ENCODE measurements around the gene CDRT4. TPM values are rescaled to one million over a fixed set of nuclear protein-coding genes. Genes with fewer than 3 reads are reported as not detected.
A peak's percentile ranks its signal among the peaks of the same experiment; 100 is the strongest.

Gene CDRT4
- total RNA-seq, 1 donor from 2014 or later = 14.7 TPM

DNA sequence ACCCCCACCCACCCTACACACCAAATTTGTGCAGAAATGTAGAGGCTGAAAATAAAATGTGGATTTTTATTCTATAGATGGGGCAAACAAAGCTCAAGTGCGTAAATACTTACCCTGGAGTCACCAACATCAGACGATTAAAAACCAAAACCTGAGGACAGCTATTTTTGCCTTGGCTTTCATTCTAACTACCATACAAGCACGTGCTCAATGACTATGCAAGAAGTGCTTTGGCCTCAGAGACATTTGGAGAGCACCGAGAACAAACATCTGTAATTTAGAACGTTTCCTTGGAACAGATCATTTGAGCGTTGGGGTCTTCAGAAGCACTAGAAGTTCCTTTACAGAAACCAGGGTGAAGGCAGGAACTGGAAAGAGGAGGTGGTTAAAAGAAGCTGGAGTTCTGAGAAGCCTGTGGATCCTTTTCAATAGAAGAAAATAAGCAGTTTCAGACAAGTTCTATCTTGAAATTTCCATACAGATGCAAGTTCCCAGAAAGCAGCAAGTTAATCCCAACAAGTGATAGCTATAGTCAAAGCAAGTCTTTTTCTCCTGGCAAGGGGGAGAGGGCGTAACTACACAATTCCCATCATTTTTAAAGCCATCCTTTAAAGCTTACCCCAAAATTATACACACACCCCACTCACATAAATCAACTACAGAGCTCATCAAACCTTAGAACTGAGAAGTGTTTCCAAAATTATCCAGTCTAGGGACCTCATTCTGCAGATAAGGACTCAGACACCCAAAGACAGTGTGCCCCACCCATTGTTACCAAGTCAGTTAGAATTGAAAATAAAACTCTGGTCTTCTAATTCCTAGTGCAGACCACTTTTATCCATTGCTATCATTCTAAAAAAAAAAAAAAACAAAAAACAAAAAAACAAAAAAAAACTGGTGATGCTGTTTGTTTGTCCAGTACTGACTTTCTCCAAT is 29.6 kb upstream of the CDRT4 start:
- intact Hi-C loops (cut with DNase I) = no loop called here
- ATAC-seq (no peak), DNase-seq (ENCODE audit: low spot score) (no peak)

DNA sequence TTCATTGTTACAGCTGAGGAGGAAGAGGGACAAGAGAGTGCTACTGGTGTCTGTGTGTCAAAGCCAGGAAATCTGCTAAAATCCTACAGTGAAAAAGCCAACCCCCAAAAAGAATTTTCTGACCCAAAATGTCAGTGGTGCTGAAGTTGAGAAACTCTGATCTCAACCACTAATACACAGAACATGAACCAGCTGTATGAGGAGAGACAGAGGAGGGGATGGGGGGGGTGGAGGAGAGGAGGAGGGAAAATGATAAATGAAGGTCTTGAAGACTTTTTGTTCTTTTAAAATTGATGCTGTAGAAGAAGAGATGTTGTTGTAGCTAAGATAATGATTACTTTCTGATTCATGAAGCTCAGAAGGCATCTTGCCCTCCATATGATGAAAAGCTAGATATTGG is 27.4 kb upstream of the CDRT4 start:
- intact Hi-C loops (cut with DNase I) = no loop called here
- DNase-seq (ENCODE audit: low spot score) = no peak
- ATAC-seq = no peak

DNA sequence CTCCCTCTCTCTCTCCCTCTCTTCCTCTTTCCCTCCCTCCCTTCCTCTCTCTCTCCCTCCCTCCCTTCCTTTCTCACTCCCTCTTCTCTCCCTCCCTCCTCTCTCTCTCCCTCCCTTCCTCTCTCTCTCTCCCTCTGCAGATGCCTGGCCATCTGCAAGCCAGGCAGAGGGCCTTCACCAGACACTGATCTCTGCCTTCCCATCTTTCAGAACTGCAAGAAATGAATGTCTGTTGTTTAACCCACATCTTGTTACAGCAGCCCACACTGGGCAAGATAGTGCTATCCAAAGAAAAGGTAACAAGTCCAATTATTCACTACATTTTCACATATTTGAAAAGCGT is 26.2 kb upstream of the CDRT4 start:
- DNase-seq (ENCODE audit: low spot score) (no peak), ATAC-seq (no peak)
- intact Hi-C loops (cut with DNase I) = no loop called here

DNA sequence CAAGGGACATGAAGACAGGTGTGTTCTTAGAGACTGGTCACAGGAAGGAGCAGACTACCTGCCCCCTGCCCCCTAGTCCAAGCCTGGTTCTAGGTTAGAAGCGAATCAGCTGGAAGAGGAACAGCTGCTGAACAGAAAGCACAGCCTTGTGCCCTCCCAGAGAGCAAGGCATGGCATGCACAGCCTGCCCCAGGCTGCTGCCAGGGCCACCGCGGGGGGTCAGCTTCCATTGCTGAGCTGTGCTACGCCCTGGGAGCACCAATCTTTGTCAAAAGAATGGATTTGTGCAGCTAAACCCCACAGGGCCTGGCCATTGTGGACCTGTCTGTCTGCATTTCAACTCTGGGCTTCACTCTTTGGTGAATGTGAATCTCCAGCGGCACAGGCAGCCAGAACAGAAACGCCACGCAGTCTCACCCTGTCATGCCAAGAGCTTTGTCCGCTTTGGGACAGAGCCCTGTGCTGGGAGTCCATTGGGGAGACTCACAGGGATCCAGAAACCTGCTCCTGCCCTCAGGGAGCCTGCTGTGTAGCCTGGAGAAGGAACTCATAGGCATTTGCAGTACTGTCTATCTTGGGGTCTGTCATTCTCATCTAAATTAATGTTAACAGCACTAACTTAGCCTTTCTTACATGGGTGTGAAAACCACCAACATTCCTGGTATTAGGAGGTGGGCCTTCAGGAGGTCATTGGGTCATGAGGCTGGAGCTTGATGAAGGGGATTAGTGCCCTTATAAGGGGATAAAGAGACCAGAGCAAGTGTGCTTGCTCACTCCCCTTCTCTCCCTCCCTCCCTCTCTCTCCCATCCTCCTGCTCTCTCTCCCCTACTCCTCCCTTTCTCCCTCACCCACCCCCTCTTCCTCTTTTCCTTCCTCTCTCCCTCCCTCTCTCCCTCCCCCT is 25.6 kb upstream of the CDRT4 start:
- intact Hi-C loops (cut with DNase I) = no loop called here
- DNase-seq (ENCODE audit: low spot score) = no peak
- no peak for ATAC-seq

DNA sequence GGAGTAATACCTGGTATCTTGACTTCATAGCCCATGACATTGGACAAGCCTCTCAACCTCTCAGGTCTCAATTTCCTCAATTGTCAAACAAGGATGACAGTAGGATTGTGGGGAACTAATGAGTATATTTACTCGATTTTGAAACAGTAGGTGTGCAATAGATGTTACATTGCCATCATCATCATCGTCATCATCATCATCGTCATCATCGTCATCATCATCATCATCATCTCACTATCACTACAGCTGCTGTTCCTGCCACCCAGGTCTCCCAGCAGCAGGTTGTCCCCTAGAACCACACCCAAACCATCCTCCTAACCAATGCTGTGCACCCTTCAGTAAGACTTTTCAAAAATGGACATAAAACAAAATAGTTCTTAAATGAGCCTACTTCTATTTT is 24.8 kb upstream of the CDRT4 start:
- DNase-seq (ENCODE audit: low spot score) (no peak), ATAC-seq (no peak)
- intact Hi-C loops (cut with DNase I) = no loop called here

DNA sequence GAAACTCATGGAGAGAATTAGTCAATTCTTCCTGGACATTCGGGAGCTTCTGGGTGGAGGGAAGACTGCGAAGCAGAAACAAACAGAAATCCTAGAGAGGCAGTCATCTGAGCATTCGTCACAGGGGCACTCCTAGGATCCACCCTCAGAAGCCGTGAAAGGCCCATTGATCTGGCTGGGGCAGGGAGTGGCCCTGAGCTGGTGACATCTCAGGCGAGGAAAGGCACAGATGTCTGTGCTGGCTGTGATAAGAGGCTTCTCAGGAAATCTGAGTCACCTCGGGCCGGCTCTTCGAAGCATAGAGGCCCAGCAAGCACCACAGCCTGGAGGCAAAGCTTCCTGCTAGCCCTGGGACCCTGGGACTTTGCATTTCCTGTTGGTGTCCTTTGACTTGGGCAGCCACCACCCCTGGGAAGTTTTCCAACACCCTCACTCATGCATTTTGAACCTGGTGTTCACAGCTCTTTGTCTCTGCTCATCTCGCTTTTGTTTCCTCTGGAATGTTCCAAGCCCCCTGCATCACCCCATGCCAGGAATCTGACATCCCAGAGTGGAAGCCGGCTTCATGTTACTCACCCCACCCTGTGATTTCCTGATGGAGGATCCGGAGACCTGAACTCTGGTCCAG is 23.3 kb upstream of the CDRT4 start:
- DNase-seq (ENCODE audit: low spot score) (peak; percentile 75), ATAC-seq (peak; percentile 96)
- intact Hi-C loops (cut with DNase I) = no loop called here

DNA sequence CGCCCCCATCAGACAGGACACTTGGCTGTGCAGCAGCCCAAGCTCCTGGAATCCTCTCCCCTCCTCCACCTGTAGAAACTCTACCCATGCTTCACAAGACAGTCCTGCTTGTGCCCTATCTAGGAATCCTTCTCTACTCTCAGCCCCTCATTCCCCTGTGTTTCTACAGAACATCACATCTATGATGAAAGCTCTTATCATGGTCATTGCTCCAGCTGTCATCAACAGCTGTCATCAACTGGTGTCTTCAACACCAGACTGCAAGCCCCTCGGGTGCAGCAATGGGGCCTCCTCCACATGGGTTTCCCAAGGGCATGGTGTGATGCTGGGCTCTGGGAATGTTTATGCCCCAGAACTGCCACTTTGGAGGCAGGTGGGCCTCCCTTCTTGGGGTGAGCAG is 21.1 kb upstream of the CDRT4 start:
- no peak for ATAC-seq
- DNase-seq (ENCODE audit: low spot score) = no peak
- intact Hi-C loops (cut with DNase I) = no loop called here

DNA sequence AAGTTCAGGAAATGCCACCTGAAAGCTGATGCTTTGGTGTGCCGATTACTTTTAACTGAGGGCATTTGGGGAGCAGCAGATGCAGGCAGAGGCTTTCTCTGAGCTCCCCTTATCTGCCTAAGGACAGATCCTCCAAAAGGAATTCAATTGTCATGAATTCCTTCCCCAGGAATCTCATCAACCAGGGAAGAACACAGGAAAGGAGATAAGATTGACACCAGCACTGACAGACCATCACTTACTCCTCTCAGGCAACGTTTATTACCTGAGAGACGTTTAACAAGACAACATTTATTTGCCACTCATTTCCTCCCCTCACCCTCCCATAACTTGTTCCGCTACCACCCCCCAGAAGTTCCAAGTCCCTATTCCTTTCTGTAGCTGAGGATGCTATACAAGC is 17.6 kb upstream of the CDRT4 start:
- intact Hi-C loops (cut with DNase I) = no loop called here
- DNase-seq (ENCODE audit: low spot score) = no peak
- no peak for ATAC-seq

DNA sequence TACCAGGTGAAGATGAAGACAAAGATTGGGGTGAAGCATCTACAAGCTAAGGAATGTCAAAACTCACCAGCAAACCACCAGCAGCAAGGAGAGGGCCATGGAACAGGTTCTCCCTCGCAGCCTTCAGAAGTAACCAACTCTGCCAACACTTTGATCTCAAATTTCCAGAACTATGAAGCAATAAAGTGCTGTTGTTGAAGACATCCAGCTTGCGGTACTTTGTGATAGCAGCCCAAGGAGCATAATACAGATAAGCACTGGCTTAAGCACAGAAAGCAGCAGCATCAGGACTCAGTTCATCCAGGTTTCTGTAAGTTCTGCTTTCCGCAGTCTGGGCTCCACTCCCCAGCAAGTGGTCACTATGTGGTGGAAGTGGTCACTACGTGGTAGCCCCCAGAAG is 16.0 kb upstream of the CDRT4 start:
- intact Hi-C loops (cut with DNase I) = no loop called here
- ATAC-seq = no peak
- no peak for DNase-seq (ENCODE audit: low spot score)

DNA sequence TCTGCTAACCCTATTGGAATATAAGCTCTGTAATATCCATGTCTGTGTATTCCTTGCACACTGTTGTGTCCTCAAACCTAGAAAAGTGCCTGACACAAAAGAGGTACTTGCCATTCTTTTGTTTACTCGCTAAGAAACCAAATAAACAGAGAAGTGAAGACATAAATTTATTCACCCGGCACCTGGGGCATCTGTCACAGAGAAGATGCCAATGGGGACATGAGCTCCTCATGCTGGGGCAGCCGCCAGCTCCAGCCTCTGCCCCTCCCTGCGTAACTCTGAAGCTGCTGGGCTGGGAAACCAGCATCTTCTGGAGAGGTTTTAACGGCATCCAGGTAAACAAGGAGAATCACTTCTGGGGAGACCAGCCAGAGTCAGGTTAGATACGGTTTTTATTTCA is 15.1 kb upstream of the CDRT4 start:
- DNase-seq (ENCODE audit: low spot score) = no peak
- intact Hi-C loops (cut with DNase I) = no loop called here
- ATAC-seq = no peak

DNA sequence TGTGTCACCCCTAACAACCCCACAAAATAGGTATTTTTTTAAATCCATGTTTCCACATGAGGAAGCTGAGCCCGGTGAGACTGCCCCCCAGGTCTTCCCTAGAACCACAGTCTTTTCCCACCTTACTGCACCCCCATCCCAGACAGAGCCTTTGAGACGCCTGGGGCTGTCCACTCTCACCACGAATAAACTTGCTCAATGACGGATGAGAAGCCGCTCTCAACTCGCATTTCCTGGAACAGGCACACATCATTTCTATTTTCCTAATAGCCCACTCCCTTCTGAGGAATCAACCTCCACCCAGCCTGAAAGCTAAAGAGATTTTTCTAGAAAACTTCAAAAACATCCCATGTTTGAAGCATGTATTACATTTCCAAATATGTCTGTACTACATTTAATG is 14.1 kb upstream of the CDRT4 start:
- intact Hi-C loops (cut with DNase I) = no loop called here
- ATAC-seq = no peak
- DNase-seq (ENCODE audit: low spot score) = no peak

DNA sequence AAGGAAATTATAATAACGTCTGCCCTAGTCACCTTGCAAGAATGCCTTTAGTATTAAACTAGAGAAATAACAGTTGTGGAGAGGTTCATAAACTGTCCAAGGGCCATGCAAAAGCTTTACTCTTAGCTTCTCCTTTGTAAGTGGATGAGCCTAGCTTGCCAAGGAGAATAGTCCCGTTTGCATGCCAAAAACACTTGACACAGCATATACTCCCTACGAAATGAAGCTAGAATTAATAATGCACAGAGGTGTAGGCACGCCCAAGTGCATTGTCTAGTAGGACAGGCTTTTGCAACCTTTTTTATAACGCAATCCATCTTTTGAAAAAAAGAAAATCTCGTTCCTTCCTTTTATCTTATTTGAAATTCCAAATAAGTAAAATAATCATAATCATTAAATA is 12.8 kb upstream of the CDRT4 start:
- intact Hi-C loops (cut with DNase I) = no loop called here
- ATAC-seq = no peak
- DNase-seq (ENCODE audit: low spot score) = no peak

DNA sequence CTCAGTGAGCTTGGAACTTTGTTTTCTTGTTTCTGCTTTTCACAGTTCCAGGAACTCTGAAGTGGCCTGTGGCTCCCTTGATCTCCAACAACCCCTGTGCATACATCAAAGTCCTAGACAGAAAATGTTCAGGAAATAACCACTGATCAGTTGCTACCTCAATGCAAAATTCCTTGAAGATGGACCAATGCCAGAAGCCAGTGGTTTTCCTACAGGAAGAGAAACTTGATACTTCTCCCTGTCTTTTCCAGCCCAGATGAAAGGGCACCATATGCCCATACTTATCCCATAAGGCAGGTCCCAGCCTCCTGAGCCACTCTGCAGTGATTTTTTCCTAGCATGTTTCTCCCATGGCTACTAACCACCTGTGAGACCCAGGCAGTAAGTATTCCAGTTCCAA is 12.3 kb upstream of the CDRT4 start:
- ATAC-seq (no peak), DNase-seq (ENCODE audit: low spot score) (no peak)
- intact Hi-C loops (cut with DNase I) = no loop called here

DNA sequence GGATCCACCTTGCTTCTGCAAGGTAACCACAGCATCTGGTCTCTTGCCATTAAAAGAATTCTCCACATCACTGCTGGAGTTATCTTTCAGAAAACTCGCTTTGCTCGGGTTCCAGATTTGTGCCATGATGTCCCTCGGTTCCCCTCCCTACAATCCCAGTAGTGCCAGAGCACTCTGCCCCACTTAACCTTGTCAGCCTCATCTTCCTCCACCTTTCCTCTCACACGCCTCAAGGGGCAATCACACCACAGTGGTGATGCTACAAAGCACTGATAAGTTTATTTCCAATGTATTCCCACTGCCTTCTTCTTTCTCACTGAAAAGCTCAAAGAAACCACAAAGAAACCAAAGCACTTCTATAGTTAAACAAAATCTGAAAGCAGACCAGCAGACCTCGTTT is 11.4 kb upstream of the CDRT4 start:
- DNase-seq (ENCODE audit: low spot score) (no peak), ATAC-seq (no peak)
- intact Hi-C loops (cut with DNase I) = no loop called here

DNA sequence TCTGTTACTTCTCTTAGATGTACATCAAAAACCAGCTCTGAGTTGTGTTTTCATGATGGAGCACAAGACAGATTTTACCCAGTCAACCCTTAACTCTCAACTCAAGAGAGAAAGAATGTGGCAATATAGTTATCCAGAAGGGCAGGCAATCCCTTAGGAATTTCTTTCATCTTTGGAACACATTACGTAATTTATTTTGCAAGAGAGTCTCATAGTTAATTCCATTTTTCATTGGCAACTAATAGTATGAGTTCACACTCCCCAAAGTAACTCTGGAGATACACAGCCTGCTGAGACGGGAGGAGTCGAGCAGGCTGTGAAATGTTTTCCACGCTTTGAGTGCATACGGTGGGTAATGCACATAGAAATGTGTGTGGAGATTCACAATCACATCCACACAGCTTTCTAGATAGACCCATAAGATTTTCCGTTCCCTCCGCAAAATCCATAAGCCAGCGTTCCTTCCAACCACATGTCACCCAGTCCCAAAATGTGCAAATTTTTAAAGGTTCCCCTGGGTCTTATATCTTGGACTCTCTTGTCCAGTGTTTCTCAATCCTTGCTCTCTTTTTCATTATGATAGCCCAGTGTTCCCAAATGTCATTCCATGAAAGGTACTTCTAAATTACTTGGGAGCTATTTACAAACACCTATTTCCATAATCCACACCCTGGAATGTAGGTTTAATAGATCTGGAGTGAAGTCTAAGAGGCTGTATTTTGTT is 8.4 kb upstream of the CDRT4 start:
- intact Hi-C loops (cut with DNase I) = no loop called here
- no peak for DNase-seq (ENCODE audit: low spot score)
- peak; percentile 96 for ATAC-seq

DNA sequence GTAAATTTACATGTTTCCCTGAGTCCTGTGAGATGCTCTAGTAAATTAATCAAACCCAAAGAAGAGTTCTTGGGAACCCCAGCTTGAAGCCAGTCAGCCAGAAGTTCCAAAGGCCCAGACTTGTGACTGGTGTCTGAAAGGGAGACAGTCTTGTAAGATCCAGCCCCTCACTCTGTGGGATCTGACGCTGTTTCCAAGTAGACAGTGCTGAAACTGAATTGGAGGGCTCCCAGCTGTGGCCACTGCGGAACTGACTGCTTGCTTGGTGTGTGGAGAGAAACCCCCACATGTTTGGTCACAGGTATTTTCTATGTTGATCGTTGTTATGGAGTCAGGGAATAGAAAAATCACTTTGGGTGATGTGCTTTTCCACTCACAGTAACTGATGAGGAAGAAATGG is 5.5 kb upstream of the CDRT4 start:
- intact Hi-C loops (cut with DNase I) = no loop called here
- no peak for DNase-seq (ENCODE audit: low spot score)
- ATAC-seq = no peak

DNA sequence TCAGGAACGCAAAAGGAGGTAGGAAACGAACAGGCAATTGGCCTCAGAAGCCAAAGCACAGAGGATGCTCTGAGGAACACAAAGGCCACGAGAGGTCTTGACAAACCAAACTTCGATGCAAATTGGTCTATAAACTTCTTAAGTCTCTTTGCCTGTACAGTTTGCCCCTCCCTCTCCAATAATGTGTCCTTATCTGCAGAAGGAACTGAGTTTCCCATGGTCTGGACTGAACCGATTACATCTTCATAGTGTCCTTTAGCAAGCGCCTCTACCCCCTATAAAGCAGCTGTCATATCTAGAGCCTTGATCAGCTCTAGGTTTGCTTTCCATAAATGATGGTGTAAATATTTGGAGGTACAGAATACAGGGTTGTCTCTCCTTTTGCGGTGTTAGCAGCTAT is 3.1 kb upstream of the CDRT4 start:
- no peak for ATAC-seq
- no peak for DNase-seq (ENCODE audit: low spot score)
- intact Hi-C loops (cut with DNase I) = no loop called here

DNA sequence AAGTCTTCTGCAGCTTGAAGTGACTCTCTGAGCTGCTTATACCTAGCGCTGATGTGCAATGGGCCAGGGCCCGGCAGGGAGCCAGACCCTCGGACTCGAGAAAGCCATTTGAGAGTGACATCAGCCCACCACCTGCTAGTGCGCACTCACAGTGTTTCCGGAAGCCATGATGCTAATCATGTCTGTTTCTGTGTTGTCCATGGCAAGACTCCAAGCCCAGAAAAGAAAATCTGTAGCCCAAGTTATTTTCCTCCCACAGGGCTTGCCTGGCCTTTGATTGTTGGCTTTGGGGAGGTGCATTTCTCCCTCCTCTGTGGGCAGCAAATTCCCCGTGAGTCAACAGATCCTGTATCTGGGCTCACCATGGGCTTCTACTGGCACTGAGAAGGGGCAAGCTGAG is 1.8 kb upstream of the CDRT4 start:
- peak; percentile 87 for ATAC-seq
- peak; percentile 78 for DNase-seq (ENCODE audit: low spot score)
- intact Hi-C loops (cut with DNase I) = no loop called here

DNA sequence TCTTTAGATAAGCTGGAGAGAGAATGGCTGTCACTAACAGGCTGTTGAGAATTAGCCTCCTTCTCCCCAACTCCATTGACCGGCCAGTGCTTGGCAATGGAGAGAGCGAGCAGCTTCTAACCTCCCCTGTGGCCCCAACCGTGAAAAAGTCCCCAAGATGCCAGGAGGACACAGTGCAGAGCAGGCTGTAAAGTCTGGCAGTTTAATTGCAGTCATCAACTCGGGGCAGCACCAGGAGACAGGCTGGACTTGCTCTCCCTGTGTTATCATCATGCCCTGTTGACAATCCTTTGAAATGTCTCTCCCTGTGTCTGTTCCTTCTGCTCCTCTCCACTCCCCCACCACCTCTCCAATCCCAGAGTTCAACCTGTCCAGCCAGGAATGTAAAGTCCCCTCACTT is 705 bp upstream of the CDRT4 start:
- ATAC-seq = no peak
- no peak for DNase-seq (ENCODE audit: low spot score)
- intact Hi-C loops (cut with DNase I) = no loop called here
